Retinal pigment epithelial cell (primary cell): Measurements from ENCODE around the gene DLG3.

Experiments used
- DNase-seq: peaks from one replicate; pipeline ENCODE4 v3.0.0-alpha.2; 2010; ENCODE audit warnings: low read depth
- H3K4me3 ChIP-seq: 2 replicates; pipeline ENCODE4 v1.5.1; 2011; ENCODE audit warnings: mild to moderate bottlenecking, low read length, control low read depth, moderate library complexity
- TF ChIP-seq, protein P1 (sequence below): conservative IDR thresholded peaks from 2 replicates; pipeline ENCODE4 v1.5.1; 2011; ENCODE audit warnings: low read depth, low read length, control low read depth, inconsistent platforms

DLG3 gene

GRCh38 chrX:70476934-70477733 lies 32.5 kb downstream of the DLG3 start:
- TF ChIP-seq, protein P1, sequence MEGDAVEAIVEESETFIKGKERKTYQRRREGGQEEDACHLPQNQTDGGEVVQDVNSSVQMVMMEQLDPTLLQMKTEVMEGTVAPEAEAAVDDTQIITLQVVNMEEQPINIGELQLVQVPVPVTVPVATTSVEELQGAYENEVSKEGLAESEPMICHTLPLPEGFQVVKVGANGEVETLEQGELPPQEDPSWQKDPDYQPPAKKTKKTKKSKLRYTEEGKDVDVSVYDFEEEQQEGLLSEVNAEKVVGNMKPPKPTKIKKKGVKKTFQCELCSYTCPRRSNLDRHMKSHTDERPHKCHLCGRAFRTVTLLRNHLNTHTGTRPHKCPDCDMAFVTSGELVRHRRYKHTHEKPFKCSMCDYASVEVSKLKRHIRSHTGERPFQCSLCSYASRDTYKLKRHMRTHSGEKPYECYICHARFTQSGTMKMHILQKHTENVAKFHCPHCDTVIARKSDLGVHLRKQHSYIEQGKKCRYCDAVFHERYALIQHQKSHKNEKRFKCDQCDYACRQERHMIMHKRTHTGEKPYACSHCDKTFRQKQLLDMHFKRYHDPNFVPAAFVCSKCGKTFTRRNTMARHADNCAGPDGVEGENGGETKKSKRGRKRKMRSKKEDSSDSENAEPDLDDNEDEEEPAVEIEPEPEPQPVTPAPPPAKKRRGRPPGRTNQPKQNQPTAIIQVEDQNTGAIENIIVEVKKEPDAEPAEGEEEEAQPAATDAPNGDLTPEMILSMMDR, result no peak
- DNase-seq, result no peak
- peak overlapping the region; percentile 6 for H3K4me3 ChIP-seq

DNA sequence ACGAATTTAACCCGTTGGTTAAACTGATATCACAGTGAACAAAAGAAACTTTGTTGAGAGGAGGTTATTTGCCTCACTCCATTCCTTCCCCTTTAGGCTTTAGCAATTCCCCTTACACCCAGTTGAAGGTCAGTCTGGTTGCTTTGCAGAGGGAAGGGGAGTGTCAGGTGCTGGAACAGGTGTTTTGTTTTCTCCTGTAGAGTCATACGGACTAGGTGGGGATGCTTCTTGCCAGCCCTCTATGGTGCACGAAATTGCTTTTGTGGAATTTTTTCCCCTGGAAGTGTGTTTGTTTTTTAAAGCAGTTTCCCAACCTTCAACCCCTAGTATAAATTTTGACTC lies 33.1 kb downstream of the DLG3 start:
- H3K4me3 ChIP-seq, result no peak overlapping the region
- DNase-seq, result no peak
- TF ChIP-seq, protein P1, result no peak

- no peak for DNase-seq
- TF ChIP-seq, protein P1, result no peak
- no peak overlapping the region for H3K4me3 ChIP-seq
These were observed 34.1 kb downstream of the DLG3 start for GRCh38 chrX:70478526-70479245.

GRCh38 chrX:70479247-70479921 lies 34.7 kb downstream of the DLG3 start:
- H3K4me3 ChIP-seq, result no peak overlapping the region
- TF ChIP-seq, protein P1, result no peak
- no peak for DNase-seq

DNA sequence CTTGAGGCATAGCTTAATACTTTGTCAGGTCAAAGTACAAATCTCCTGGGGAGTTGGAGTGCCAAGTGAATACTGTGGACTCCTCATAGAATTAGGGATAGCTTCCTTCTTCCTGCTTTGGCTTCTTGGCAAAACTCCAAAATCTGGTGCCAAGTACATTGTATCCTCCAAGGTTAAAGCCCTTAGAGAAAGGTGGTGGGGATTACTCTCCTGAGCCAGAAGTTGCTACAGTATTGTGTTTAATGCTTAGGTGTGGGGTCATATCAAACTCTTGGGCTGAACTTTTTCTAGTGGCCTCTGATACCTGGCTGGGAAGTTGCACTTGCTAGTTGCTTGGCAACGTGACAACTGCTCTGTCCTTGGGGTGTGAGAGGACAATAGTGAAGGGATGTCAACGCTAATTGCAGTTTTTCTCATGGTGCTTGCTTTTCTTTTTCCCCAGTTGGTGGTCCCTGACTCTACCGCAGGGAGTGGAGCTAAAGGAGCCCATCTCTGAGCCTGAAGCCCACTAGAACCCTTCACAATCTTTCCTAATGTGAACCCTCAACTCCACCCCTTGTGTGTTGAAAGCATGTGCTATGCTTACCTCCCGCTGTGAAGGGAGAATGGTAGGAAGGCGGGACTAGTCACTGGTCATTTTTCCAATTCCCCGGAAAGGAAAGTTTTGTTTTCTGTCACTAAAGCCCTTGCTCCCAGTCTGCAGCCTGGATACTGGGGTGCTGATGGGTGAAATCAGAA lies 35.5 kb downstream of the DLG3 start:
- TF ChIP-seq, protein P1, result no peak
- no peak for DNase-seq
- H3K4me3 ChIP-seq, result no peak overlapping the region

- no peak overlapping the region for H3K4me3 ChIP-seq
- DNase-seq, result no peak
These were observed 36.0 kb downstream of the DLG3 start for GRCh38 chrX:70480660-70481018.

More at GRCh38 chrX:70480660-70481018, 36.0 kb downstream of the DLG3 start:
- TF ChIP-seq, protein P1, result no peak
